Occipital lobe (tissue), 2 donors: ENCODE measurements around the gene TMEM50B. TPM values are rescaled to one million over a fixed set of nuclear protein-coding genes. Genes with fewer than 3 reads are reported as not detected.
"Not testable (repeated sequence)": the region's sequence is repeated elsewhere in the genome, so short reads cannot be mapped to it uniquely, and the experiment has no call there.

Source experiments
- DNase-seq: peaks from one replicate; lab custom pipeline; 2025; lab: John Stamatoyannopoulos, UW
- total RNA-seq: library from RNA; depleted of rRNA; stranded (reverse); fragments of >200 nt; gene quantifications from one replicate; pipeline ENCODE4 v1.2.3, GENCODE V29; 2014

Gene TMEM50B
- total RNA-seq, 1 donor from 2014 or later = 54.1 TPM

DNA sequence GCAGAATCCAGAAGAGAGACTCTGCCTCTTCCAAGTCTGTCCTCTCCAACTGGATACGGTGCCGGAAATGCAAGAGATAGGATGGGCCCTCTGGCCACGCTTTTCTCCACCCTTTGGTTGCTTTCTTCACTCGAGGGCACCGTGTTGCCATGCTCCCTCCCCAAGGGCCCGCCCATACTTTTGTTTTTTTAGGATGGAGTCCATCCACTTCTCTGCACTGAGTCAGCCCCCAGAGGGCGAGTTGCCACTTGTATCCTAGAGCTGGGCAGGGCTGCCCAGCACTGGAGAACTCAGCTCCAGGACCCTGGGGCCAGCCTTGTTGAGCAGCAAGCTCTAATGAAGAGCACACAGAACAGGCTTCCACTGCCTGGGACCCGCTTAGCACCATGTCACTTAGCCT lies 51.1 kb downstream of the TMEM50B start:
- DNase-seq = no peak

DNA sequence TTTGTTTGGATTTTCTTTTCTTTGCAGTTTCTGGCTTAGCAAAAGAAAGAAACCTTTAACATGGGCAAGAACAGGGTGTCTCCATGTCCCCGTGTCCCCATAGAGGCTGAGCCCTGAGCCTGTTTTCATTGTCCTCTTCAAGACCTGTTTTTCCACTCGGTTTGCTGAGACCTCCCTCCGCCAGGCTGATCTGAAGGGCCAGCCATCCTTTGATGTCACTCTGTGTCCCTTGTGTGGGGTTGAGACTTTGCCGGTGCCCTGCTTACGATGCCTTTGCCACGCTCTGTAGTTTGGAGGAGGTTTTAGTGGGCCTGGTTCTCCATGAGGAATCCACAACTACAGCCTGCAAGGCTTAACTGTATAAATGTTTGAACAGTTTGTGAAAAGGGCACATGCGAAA lies 52.7 kb downstream of the TMEM50B start:
- no peak for DNase-seq

DNA sequence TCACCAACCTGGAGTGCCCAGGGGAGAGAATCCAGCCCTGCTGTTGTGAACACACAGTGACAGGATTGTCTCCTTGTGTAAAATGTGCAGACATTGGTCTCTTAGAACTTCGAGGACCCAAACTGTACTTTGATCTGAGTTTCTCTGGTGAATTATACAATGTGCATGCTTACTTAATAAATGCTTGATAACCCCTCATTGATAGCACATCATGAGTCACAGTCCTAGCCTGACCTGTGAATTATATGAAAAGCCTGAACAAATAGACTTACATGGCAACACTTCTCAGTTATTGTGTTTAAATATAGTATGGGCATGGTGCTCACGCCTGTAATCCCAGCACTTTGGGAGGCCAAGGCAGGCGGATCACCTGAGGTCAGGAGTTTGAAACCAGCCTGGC lies 53.9 kb downstream of the TMEM50B start:
- DNase-seq = no peak

DNA sequence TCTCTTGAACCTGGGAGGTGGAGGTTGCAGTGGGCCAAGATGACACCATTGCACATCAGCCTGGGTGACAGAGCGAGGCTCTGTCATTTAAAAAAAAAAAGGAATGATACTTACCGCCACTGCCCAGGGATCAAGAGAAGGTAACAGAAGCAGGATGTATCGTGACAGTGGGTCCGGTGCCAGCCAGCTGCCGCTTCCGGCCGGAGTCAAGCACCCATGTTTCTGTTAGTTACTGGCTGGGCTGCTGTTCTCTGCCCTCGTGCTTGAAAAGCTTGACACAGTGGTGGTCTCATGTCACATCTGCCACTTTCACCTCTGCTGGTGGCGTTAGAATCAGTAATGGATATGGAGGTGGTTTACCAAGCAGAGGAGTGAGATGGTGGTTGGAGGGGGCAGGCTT lies 55.6 kb downstream of the TMEM50B start:
- no peak for DNase-seq

DNA sequence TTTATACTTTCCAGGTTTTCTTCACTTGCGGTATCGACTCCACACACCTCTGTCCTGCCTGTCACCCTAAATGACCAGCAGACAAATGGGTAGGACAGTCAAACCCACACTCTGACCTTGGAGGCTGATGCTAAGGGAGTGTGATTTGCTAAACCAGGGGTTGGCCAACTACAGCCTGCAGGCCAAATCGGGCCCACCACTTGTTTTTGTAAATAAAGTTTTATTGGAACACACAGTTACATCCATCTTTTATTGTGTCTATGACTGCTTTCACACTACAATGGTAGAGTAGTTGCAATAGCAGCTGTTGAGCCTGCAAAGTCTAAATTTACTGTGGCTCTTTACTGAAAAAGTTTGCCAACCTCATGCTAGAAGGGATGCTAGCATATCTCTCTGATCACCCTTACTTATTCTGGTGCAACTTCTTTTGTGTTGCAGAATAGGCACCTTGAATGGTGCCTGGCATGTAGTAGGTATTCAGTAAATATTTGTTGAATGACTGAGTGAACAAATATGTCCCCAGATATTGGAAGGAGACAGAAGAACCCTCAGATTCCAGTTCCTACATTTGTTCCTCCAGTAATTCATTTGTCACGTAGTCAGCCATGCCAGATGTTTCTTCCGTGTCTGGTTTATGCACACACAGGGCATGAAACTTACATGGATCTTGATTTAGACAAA lies 57.9 kb downstream of the TMEM50B start:
- no peak for DNase-seq

DNA sequence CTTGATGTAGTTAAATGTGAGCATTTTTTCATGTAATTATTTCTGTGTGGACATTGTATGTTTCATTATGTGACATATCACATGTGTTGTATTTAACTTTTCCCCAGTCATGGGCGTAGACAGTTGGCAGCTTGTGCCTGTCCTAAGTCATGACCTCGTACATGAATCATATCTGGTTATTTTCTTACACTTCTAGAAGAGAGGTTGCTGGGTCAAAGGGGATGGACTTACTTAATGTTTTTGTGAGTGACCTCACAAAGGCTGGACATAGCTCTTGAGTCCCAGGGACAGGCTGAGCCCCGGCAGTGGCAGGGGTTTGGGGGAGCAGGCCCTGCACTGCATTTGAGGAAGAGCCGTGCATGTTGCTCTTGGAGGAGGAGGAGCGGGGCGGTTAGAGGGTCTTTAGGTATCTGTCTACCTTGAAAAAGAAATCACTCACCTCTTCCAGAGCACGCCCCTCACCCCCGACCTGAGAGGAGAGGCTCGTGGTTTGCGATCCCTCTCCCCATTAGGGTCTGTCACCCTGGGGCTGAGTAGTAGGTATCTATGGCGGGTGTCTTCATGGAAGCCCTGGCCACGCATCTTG lies 60.1 kb downstream of the TMEM50B start:
- no peak for DNase-seq

DNA sequence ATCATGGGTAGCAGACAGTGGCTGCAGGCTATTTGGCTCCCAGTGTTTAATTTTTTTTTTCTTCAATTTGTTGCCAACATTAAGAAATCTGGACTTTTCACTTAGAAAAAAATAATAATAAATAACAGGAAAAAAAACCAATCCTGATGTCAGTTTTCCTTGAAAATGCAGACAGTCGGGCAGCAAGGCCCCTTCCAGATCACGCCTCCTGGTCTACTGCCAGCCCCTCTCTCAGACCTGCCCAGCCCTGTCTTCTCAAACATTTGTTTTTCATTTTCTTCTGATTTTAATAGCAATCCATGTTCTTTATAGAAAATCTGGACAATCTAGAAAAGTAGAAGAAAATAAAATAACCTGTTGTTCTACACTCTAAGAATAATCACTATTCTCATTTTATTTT lies 61.1 kb downstream of the TMEM50B start:
- DNase-seq = no peak

DNA sequence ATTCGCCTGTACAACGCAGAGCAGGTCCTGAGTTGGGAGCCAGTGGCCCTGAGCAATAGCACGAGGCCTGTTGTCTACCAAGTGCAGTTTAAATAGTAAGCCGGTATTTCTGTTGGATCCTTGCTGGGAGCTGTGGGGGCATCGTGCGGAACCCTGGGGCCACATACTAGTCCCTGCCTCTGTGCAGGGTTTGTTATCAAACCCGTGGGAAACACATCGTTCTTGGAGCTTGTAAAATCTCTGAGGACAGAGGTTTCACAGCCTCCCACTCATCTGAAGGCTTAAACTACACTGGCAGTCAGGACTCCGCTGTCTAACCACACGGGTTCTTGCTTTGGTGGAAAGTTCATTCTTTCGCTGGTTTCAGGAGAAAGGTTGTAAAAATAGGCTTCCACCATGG lies 64.8 kb downstream of the TMEM50B start:
- DNase-seq = no peak

DNA sequence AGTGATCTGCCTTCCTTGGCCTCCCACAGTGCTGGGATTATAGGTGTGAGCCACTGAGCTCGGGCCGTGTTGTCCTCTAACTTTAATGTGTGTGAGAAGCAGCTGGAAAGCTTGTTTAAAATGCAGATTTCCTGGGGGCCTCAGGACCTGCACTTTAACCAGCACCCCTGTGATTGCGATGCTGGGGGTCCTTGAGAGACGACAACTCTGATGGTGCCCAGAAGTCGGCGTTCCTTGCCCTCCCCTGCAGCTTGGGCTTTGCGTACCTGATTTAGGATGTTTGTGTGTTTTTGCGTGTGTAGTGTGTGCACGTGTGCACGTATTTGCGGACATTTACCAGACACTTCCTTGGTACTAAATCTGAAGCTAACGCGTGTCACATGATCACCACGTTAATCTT lies 65.7 kb downstream of the TMEM50B start:
- DNase-seq = no peak

DNA sequence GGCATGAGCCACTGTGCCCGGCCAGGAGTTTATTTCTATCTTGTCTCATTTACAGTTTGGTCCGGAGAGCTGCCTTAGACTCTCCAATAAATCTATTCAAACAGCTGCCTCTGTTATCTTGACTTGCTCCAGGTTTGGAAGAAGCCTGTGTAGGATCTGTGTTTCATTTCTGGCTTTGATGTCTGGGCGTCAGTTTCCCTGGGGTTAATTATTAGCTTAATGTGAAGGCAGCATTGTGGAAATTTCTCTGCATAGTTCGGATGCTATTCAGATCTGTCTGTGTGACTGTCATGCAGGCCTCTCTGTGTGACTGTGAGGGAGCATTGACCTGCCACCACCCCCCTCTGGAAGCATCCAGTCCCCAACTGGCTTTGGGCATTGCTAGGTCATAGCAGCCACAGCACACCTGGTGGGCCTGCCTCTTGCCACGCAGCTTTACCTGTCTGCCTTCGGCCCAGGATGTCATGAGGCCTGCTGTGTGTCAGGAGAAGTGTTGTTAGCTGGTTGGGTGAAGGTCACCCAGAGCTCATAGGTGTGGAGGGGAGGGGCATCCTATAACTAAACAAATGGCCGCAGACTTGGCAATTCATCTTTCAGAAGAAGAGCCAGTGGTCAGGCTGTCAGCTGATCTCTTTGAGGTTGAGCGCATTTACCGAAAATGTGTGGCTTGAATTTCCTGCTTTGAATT lies 66.8 kb downstream of the TMEM50B start:
- no peak for DNase-seq

DNA sequence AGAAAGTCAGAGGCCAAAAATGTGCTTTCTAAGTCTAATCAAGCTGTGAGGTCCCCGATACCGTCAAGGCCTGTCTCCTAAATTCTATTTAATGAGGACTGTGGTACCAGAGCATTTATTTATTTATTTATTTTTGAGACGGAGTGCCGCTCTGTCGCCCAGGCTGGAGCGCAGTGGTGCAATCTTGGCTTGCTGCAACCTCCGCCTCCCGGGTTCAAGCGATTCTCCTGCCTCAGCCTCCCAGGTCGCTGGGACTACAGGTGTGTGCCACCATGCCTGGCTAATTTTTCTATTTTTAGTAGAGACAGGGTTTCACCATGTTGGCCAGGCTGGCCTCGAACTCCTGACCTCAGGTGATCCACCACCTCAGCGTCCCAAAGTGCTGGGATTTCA lies 67.3 kb downstream of the TMEM50B start:
- not testable (repeated sequence) for DNase-seq

DNA sequence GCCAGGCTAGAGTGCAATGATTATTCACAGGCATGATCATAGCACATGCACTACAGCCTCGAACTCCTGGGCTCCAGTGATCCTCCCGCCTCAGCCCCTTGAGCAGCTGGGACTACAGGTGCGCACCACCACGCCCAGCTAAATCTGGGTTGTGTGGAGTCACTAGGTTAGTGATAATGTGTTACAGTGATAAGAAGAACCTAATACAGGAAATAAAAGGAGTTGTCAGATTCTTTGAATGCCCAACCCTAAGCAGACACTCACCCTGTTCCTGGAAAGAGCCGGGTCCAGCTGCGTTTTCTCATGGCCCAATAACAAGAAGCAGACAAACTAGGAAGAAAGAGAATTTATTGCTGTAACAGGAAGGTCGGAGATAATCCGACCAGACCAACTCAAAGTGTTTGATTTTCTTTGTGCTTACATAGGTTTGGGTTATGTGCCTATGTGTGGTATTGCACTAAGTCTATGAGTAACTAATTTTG lies 67.8 kb downstream of the TMEM50B start:
- DNase-seq = no peak

DNA sequence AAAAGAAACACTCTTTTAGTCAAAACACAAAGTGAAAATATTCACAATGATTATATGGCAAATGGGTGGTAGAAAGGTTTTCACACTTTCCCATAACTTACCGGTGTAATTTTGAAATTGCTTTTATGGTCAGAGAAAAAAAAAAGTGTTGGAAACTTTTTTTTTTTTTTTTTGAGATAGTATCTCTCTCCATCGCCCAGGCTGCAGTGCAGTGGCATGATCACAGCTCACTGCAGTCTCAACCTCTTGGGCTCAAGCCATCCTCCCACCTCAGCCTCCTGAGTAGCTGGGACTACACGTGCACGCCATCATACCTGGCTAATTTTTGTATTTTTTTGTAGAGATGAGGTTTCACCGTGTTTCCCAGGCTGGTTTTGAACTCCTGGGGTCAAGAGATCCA lies 73.3 kb downstream of the TMEM50B start:
- DNase-seq = no peak

DNA sequence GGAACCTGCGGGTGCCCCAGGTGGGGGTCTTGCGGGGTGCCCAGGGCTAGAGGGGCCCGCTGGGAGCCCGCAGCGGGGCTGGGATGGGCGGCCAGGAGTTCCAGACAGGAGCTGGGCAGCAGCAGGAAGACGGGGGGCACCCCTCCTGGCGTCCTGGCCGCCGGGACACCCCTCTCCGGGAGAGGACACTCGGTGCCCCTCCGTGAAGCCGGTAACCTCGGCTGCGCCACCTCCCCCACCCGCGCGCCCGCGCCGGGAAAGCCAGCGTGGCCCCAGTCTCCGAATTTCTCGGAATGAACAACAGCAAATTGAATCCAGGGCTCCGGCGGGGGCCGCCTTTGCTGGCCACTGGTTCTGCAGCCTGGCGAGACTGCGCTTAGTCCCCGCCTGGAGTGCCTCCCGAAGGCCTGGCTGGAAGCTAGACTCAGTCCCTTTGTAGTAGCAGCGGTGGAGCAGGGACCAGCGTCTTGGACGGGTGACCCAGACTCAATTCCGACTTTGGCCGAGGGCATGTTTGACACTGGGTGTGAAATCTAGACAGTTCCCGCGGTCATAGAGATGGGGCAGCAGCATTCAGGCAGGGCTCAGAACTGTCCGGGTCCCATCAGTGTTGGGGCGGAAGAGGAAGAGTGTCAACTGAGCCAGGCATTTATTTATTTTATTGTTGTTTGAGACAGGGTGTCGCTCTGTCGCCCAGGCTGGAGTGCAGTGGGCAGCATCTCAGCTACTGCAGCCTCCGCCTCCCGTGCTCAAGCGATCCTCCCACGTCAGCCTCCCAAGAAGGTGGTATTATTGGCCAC lies 75.8 kb downstream of the TMEM50B start:
- peak; percentile 28 for DNase-seq

DNA sequence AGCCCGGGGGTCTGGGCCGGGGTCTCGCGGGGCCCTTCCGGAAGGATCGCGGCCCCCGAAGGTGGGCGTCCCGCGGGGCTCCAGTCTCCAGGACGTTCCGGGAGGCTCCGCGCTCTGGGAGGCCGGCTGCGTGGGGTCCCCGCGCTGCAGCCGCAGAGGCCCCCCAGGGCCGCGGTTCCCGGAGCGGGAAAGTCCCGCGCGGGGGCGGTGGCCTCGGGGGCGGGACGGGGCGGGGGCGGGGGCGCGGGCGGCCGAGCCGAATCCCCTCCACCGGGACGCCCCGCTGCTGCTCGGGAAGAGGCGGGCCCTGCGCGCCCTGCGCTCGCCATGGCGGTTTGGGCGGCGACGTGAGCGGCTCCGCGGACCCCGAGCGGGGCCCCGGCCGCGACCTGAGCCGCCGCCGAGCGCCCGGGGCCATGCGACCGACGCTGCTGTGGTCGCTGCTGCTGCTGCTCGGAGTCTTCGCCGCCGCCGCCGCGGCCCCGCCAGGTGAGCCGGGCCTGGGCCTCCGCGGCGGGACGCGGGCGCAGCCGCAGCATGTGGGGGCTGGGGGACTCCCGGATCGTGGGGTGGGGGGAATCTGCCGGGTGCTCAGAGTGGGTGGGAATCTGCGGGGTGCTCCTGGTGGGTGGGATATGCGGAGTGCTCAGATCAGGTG lies 76.5 kb downstream of the TMEM50B start, which contains the start of gene IFNGR2:
IFNGR2 (plus strand) TSS at position 286 of the 658 bp plus-strand sequence; CDS start at position 417, 131 bp downstream.
- no peak for DNase-seq

DNA sequence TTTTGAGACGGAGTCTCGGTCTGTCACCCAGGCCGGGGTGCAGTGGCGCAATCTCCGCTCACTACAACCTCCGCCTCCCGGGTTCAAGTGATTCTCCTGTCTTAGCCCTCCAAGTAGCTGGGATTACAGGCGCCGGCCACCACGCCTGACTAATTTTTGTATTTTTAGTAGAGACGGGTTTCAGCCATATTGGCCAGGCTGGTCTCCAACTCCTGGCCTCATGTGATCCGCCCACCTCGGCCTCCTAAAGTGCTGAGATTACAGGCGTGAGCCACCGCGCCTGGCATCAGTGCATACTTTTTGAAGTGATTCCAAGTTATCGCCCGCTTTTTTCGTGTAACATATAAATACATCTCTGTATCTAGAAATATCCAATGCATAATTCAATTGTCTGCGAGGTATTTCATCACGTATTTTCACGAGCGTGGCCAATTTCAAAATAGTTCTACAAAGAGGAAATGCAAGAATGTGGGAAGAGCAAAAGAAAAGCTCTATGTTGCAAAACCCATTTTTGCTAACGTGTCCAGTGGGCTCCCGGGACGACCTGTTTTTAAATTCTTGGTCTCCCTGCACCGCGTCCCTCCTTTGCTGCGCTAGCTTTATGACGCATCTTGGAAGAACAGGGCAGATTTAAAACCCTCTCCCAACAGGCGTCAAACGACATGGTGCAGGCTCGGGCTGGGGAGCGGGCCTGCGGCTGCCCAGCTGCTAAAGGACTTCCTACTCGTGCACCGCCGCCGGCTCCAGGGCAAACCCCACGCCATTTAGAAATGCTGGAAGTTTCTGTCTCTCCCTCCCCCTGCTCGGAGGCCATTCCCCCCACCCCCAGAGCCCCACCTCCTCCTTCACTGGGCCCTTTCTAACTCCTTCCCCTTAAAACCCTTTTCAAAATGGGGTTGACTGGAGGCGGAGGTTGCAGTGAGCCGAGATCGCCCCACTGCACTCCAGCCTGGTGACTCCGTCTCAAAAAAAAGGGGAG lies 77.5 kb downstream of the TMEM50B start:
- DNase-seq = peak; percentile 48

DNA sequence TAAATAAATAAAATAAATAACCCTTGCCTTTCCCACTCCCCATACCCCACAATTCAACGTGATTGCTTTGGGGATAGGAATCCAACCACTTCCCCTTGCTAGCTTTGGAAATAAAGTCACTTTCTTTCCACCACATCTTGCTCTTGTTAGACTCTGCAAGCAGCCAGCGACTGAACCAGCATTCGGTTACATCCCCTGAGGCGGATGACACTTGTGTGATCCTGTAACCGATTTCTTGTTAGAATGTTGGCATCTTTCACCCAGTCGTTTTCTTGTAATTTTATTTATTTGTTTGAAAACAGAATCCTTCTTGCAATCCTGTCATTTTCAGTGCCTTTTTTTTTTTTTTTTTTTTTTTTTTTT lies 78.2 kb downstream of the TMEM50B start:
- DNase-seq = no peak
